Measurements from ENCODE around the gene TYMP.
"Not testable (repeated sequence)": the region's sequence is repeated elsewhere in the genome, so short reads cannot be mapped to it uniquely, and the experiment has no call there.

TYMP gene

GRCh38 chr22:50546326-50547262 lies 16.8 kb upstream of the TYMP start:
- Histone ChIP-seq H3K36me3 (ENCODE audit: control insufficient read depth in 4 of 4, insufficient read depth in 4 of 4, low read length in 3 of 4) (no peaks in the 10 kb centered on the region), H3K4me3 (ENCODE audit: control insufficient read depth in 1 of 7, extremely low read depth in 1 of 7, insufficient read depth in 4 of 7, low read depth in 2 of 7, low read length in 6 of 7) (no peak overlapping the region), H3K27me3 (replicated peaks in 2 of 5; ENCODE audit: control insufficient read depth in 4 of 5, insufficient read depth in 5 of 5, low read length in 4 of 5) (peaks cover 0 to 30% (median 0%) of the 10 kb centered on the region in 5 experiments), H3K4me1 (ENCODE audit: control extremely low read depth in 1 of 4, control insufficient read depth in 4 of 4, insufficient read depth in 4 of 4, low read length in 3 of 4) (peaks cover 0 to 56% (median 50%) of the 10 kb centered on the region in 4 experiments), H3K27ac (ENCODE audit: insufficient read depth in 1 of 2, low read depth in 1 of 2, low read length in 2 of 2, poor library complexity in 1 of 2, severe bottlenecking in 2 of 2) (no peak overlapping the region), H3K9me3 (ENCODE audit: control extremely low read depth in 1 of 5, control insufficient read depth in 4 of 5, insufficient read depth in 2 of 5, low read depth in 1 of 5, low read length in 4 of 5) (no peaks in the 10 kb centered on the region)
- WGBS (ENCODE audit: insufficient coverage) = 78% methylated on average over 57 of the region's 78 CpGs
- DNase-seq = no peak
- ChIA-PET POLR2A (no interaction called here), CTCF (interaction anchor here (1.1 to 2.1 kb wide), 9 partner anchors 9 to 94 kb away, joined by 3 to 21 read pairs (median 6); partner anchors contain the start of genes SCO2 and SYCE3)

GRCh38 chr22:50545522-50546325 lies 15.9 kb upstream of the TYMP start, which contains the start of gene KLHDC7B:
KLHDC7B (plus strand) TSS chr22:50545899; CDS start chr22:50546244, 345 bp downstream.
- Histone ChIP-seq H3K27ac (ENCODE audit: insufficient read depth in 1 of 2, low read depth in 1 of 2, low read length in 2 of 2, poor library complexity in 1 of 2, severe bottlenecking in 2 of 2) (no peak within 1 kb of the TSS), H3K4me1 (ENCODE audit: control extremely low read depth in 1 of 4, control insufficient read depth in 4 of 4, insufficient read depth in 4 of 4, low read length in 3 of 4) (peaks cover 2 to 64% (median 56%) of the 10 kb centered on the region in 4 experiments), H3K27me3 (replicated peaks in 2 of 5; ENCODE audit: control insufficient read depth in 4 of 5, insufficient read depth in 5 of 5, low read length in 4 of 5) (peaks cover 0 to 30% (median 0%) of the 10 kb centered on the region in 5 experiments), H3K36me3 (ENCODE audit: control insufficient read depth in 4 of 4, insufficient read depth in 4 of 4, low read length in 3 of 4) (no peaks in the 10 kb centered on the region), H3K9me3 (ENCODE audit: control extremely low read depth in 1 of 5, control insufficient read depth in 4 of 5, insufficient read depth in 2 of 5, low read depth in 1 of 5, low read length in 4 of 5) (no peaks in the 10 kb centered on the region), H3K4me3 (ENCODE audit: control insufficient read depth in 1 of 7, extremely low read depth in 1 of 7, insufficient read depth in 4 of 7, low read depth in 2 of 7, low read length in 6 of 7) (peak within 1 kb of the TSS in 2 of 7 experiments; percentile 40 to 57)
- WGBS (ENCODE audit: insufficient coverage) = 45% methylated on average over 8 of the region's 10 CpGs
- CTCF ChIA-PET = interaction anchor here (1.0 to 2.1 kb wide), 7 partner anchors 10 to 54 kb away, joined by 3 to 21 read pairs (median 5); partner anchors contain the start of gene SCO2
- POLR2A ChIA-PET = interaction anchor here (0.6 kb wide), 1 partner anchor 38 kb away, joined by 3 read pairs; the partner anchor contains the start of genes LMF2 and NCAPH2
- peak in 2 of 3 donors; percentile 73 to 77 for DNase-seq

- no peaks in the 10 kb centered on the region for H3K36me3 ChIP-seq (ENCODE audit: control insufficient read depth in 4 of 4, insufficient read depth in 4 of 4, low read length in 3 of 4)
- no peak overlapping the region for H3K27ac ChIP-seq (ENCODE audit: insufficient read depth in 1 of 2, low read depth in 1 of 2, low read length in 2 of 2, poor library complexity in 1 of 2, severe bottlenecking in 2 of 2)
- peak overlapping the region in 2 of 7 experiments; percentile 40 to 57 for H3K4me3 ChIP-seq (ENCODE audit: control insufficient read depth in 1 of 7, extremely low read depth in 1 of 7, insufficient read depth in 4 of 7, low read depth in 2 of 7, low read length in 6 of 7)
- peaks cover 0 to 30% (median 0%) of the 10 kb centered on the region in 5 experiments for H3K27me3 ChIP-seq (replicated peaks in 2 of 5; ENCODE audit: control insufficient read depth in 4 of 5, insufficient read depth in 5 of 5, low read length in 4 of 5)
- ChIA-PET CTCF (interaction anchor here (1.0 to 2.1 kb wide), 7 partner anchors 9 to 55 kb away, joined by 3 to 21 read pairs (median 5); partner anchors contain the start of gene SCO2), POLR2A (interaction anchor here (1.0 kb wide), 1 partner anchor 19 kb away, joined by 4 read pairs; no protein-coding TSS in a partner anchor)
- WGBS (ENCODE audit: insufficient coverage) = 30% methylated on average over 4 of the region's 5 CpGs
- peaks cover 5 to 72% (median 62%) of the 10 kb centered on the region in 4 experiments for H3K4me1 ChIP-seq (ENCODE audit: control extremely low read depth in 1 of 4, control insufficient read depth in 4 of 4, insufficient read depth in 4 of 4, low read length in 3 of 4)
- no peaks in the 10 kb centered on the region for H3K9me3 ChIP-seq (ENCODE audit: control extremely low read depth in 1 of 5, control insufficient read depth in 4 of 5, insufficient read depth in 2 of 5, low read depth in 1 of 5, low read length in 4 of 5)
- DNase-seq = peak in 1 of 3 donors; percentile 45
Measured at GRCh38 chr22:50544746-50545253, 15.0 kb upstream of the TYMP start.

GRCh38 chr22:50544078-50544745 lies 14.4 kb upstream of the TYMP start:
- peak overlapping the region in 5 of 7 experiments; percentile 3 to 57 (median 40) for H3K4me3 ChIP-seq (ENCODE audit: control insufficient read depth in 1 of 7, extremely low read depth in 1 of 7, insufficient read depth in 4 of 7, low read depth in 2 of 7, low read length in 6 of 7)
- no peaks in the 10 kb centered on the region for H3K36me3 ChIP-seq (ENCODE audit: control insufficient read depth in 4 of 4, insufficient read depth in 4 of 4, low read length in 3 of 4)
- H3K4me1 ChIP-seq (ENCODE audit: control extremely low read depth in 1 of 4, control insufficient read depth in 4 of 4, insufficient read depth in 4 of 4, low read length in 3 of 4) = peaks cover 8 to 75% (median 61%) of the 10 kb centered on the region in 4 experiments
- CTCF ChIA-PET = interaction anchor here (1.0 to 2.1 kb wide), 7 partner anchors 9 to 56 kb away, joined by 3 to 21 read pairs (median 5); partner anchors contain the start of gene SCO2
- H3K9me3 ChIP-seq (ENCODE audit: control extremely low read depth in 1 of 5, control insufficient read depth in 4 of 5, insufficient read depth in 2 of 5, low read depth in 1 of 5, low read length in 4 of 5) = no peaks in the 10 kb centered on the region
- WGBS (ENCODE audit: insufficient coverage) = 4% methylated on average over 46 of the region's 52 CpGs
- H3K27ac ChIP-seq (ENCODE audit: insufficient read depth in 1 of 2, low read depth in 1 of 2, low read length in 2 of 2, poor library complexity in 1 of 2, severe bottlenecking in 2 of 2) = no peak overlapping the region
- peak; percentile 84 to 86 (median 85) for DNase-seq
- POLR2A ChIA-PET = interaction anchor here (1.0 kb wide), 1 partner anchor 18 kb away, joined by 4 read pairs; no protein-coding TSS in a partner anchor
- H3K27me3 ChIP-seq (replicated peaks in 2 of 5; ENCODE audit: control insufficient read depth in 4 of 5, insufficient read depth in 5 of 5, low read length in 4 of 5) = peaks cover 0 to 28% (median 0%) of the 10 kb centered on the region in 5 experiments

GRCh38 chr22:50542416-50542927 lies 12.7 kb upstream of the TYMP start:
- POLR2A ChIA-PET = no interaction called here
- peak in 1 of 3 donors; percentile 52 for DNase-seq
- Histone ChIP-seq H3K4me1 (ENCODE audit: control extremely low read depth in 1 of 4, control insufficient read depth in 4 of 4, insufficient read depth in 4 of 4, low read length in 3 of 4) (peaks cover 13 to 74% (median 61%) of the 10 kb centered on the region in 4 experiments), H3K27ac (ENCODE audit: insufficient read depth in 1 of 2, low read depth in 1 of 2, low read length in 2 of 2, poor library complexity in 1 of 2, severe bottlenecking in 2 of 2) (no peak overlapping the region), H3K27me3 (replicated peaks in 2 of 5; ENCODE audit: control insufficient read depth in 4 of 5, insufficient read depth in 5 of 5, low read length in 4 of 5) (peaks cover 0 to 14% (median 0%) of the 10 kb centered on the region in 5 experiments), H3K36me3 (ENCODE audit: control insufficient read depth in 4 of 4, insufficient read depth in 4 of 4, low read length in 3 of 4) (no peaks in the 10 kb centered on the region), H3K9me3 (ENCODE audit: control extremely low read depth in 1 of 5, control insufficient read depth in 4 of 5, insufficient read depth in 2 of 5, low read depth in 1 of 5, low read length in 4 of 5) (no peaks in the 10 kb centered on the region), H3K4me3 (ENCODE audit: control insufficient read depth in 1 of 7, extremely low read depth in 1 of 7, insufficient read depth in 4 of 7, low read depth in 2 of 7, low read length in 6 of 7) (no peak overlapping the region)
- 96% methylated on average over 15 of the region's 19 CpGs for WGBS (ENCODE audit: insufficient coverage)
- CTCF ChIA-PET = interaction anchor here (0.7 to 1.0 kb wide), 3 partner anchors 14 to 24 kb away, joined by 3 read pairs; partner anchors contain the start of gene SCO2

- not testable (repeated sequence) for H3K27me3 ChIP-seq (replicated peaks in 2 of 5; ENCODE audit: control insufficient read depth in 4 of 5, insufficient read depth in 5 of 5, low read length in 4 of 5); H3K9me3 ChIP-seq (ENCODE audit: control extremely low read depth in 1 of 5, control insufficient read depth in 4 of 5, insufficient read depth in 2 of 5, low read depth in 1 of 5, low read length in 4 of 5); H3K27ac ChIP-seq (ENCODE audit: insufficient read depth in 1 of 2, low read depth in 1 of 2, low read length in 2 of 2, poor library complexity in 1 of 2, severe bottlenecking in 2 of 2); H3K4me3 ChIP-seq (ENCODE audit: control insufficient read depth in 1 of 7, extremely low read depth in 1 of 7, insufficient read depth in 4 of 7, low read depth in 2 of 7, low read length in 6 of 7); H3K36me3 ChIP-seq (ENCODE audit: control insufficient read depth in 4 of 4, insufficient read depth in 4 of 4, low read length in 3 of 4)
- ChIA-PET CTCF (interaction anchor here (0.9 to 3.0 kb wide), 4 partner anchors 9 to 71 kb away, joined by 3 to 13 read pairs (median 3); partner anchors contain the start of gene SYCE3), POLR2A (interaction anchor here (3.0 kb wide), 1 partner anchor 15 kb away, joined by 41 read pairs; the partner anchor contains the start of gene SCO2)
- WGBS (ENCODE audit: insufficient coverage) = 89% methylated on average over 4 of the region's 5 CpGs
- DNase-seq = peak in 2 of 3 donors; percentile 47 to 48
- H3K4me1 ChIP-seq (ENCODE audit: control extremely low read depth in 1 of 4, control insufficient read depth in 4 of 4, insufficient read depth in 4 of 4, low read length in 3 of 4) = peaks cover 13 to 69% (median 58%) of the 10 kb centered on the region in 4 experiments
Measured at GRCh38 chr22:50541667-50542026, 11.8 kb upstream of the TYMP start.
